ENCODE measurements around the gene EXOC1. TPM values are rescaled to one million over a fixed set of nuclear protein-coding genes. Genes with fewer than 3 reads are reported as not detected.
A peak's percentile ranks its signal among the peaks of the same experiment; 100 is the strongest.

EXOC1 gene
- total RNA-seq, 1 experiment from 2014 or later = 21.2 TPM

- H2AFZ ChIP-seq (ENCODE audit: low read length) = peak within 1 kb of the TSS; percentile 93
- no peaks in the 10 kb centered on the region for H3K27me3 ChIP-seq (ENCODE audit: insufficient read depth, low read length)
- no peak within 1 kb of the TSS for H2AK5ac ChIP-seq (ENCODE audit: insufficient read length, low read length)
- Mint-ChIP-seq H3K4me3 (peak within 1 kb of the TSS; percentile 38 to 68), H3K4me1 (peaks cover 9 to 12% of the 10 kb centered on the region in 2 experiments), H3K36me3 (ENCODE audit: insufficient read depth in 1 of 3, low read depth in 3 of 3) (no peaks in the 10 kb centered on the region), H3K27me3 (ENCODE audit: low read depth) (peaks cover 1% of the 10 kb centered on the region; the same call in 1 of the 2 replicates), H3K27ac (peak within 1 kb of the TSS; percentile 21 to 23 (median 22); a peak in 3 of 7 replicates), H3K9me3 (no peaks in the 10 kb centered on the region)
- H3K4me2 ChIP-seq (ENCODE audit: insufficient read depth, insufficient read length, low read length) = peak within 1 kb of the TSS; percentile 41
- no peak within 1 kb of the TSS for H4K8ac ChIP-seq (replicated peaks; ENCODE audit: insufficient read length, low read depth, low read length)
- H2BK15ac ChIP-seq (ENCODE audit: low read depth, low read length) = no peak within 1 kb of the TSS
- peak; percentile 37; the same call in 2 of the 3 replicates for TF ChIP-seq CTCF (conservative IDR thresholded peaks at IDR 0.05)
- no peaks in the 10 kb centered on the region for H4K20me1 ChIP-seq (ENCODE audit: control insufficient read depth, insufficient read depth, insufficient read length)
- H3K14ac ChIP-seq (ENCODE audit: insufficient read depth, low read length) = no peak within 1 kb of the TSS
- no peaks in the 10 kb centered on the region for H3K79me2 ChIP-seq (ENCODE audit: insufficient read depth, low read length)
- H2BK12ac ChIP-seq (ENCODE audit: insufficient read length, low read depth, low read length) = no peak within 1 kb of the TSS
- H3K4me1 ChIP-seq (ENCODE audit: insufficient read depth, low read length) = no peaks in the 10 kb centered on the region; the same call in 1 of the 2 replicates
- no CpG with 5 or more reads among the region's 13 CpGs for WGBS (ENCODE audit: extremely low coverage, insufficient read length, low lambda C conversion rate)
- H2BK120ac ChIP-seq (ENCODE audit: low read depth, low read length, poor library complexity, severe bottlenecking) = no peak within 1 kb of the TSS
- no peak within 1 kb of the TSS for H3T11ph ChIP-seq (ENCODE audit: low read length)
- H3K9ac ChIP-seq (ENCODE audit: extremely low read depth, insufficient read length, low read length) = no peak within 1 kb of the TSS
- H3K79me1 ChIP-seq (ENCODE audit: insufficient read depth, low read depth, low read length, poor library complexity, severe bottlenecking) = no peaks in the 10 kb centered on the region
- H3K9me3 ChIP-seq (ENCODE audit: control insufficient read depth, low read depth, low read length) = no peaks in the 10 kb centered on the region
- no peak within 1 kb of the TSS for H2BK20ac ChIP-seq (ENCODE audit: low read depth, low read length, poor library complexity, severe bottlenecking)
- no peak within 1 kb of the TSS for H4K91ac ChIP-seq (ENCODE audit: insufficient read length, low read depth, low read length)
- H2BK5ac ChIP-seq (ENCODE audit: insufficient read length, low read length) = no peak within 1 kb of the TSS
- H3K27ac ChIP-seq (ENCODE audit: insufficient read length, low read depth, low read length) = no peak within 1 kb of the TSS
- no peak within 1 kb of the TSS for H4K5ac ChIP-seq (ENCODE audit: insufficient read length, low read depth, low read length)
- H3K18ac ChIP-seq (ENCODE audit: insufficient read length, low read depth, low read length) = no peak within 1 kb of the TSS
- no peak within 1 kb of the TSS for H3K56ac ChIP-seq (ENCODE audit: insufficient read length, low read depth, low read length)
- H3K23ac ChIP-seq (ENCODE audit: insufficient read length, low read depth, low read length) = no peak within 1 kb of the TSS
- no peaks in the 10 kb centered on the region for H3K23me2 ChIP-seq (ENCODE audit: insufficient read length, low read depth, low read length, poor library complexity, severe bottlenecking)
- DNase-seq = peak; percentile 90
- no peak within 1 kb of the TSS for H3K4ac ChIP-seq (ENCODE audit: low read depth, low read length)
These were observed 33.8 kb upstream of the EXOC1 start, which contains the start of gene EXOC1L for GRCh38 chr4:55819634-55820033. Gene EXOC1L (plus strand): TSS chr4:55819790. CDS start chr4:55820027, 237 bp downstream.
